Posterior vena cava (tissue), 2 donors: ENCODE measurements around the gene LRIT3. TPM values are rescaled to one million over a fixed set of nuclear protein-coding genes. Genes with fewer than 3 reads are reported as not detected.
A peak's percentile ranks its signal among the peaks of the same experiment; 100 is the strongest.
"Not testable (repeated sequence)": the region's sequence is repeated elsewhere in the genome, so short reads cannot be mapped to it uniquely, and the experiment has no call there.

Experiments
- DNase-seq: peaks from one replicate; pipeline ENCODE4 v3.0.0-alpha.2; 2020; ENCODE audit warnings: low spot score
- intact Hi-C, 2 donors: fragments of 100-400 bp; cut with DNase I; formaldehyde crosslinking; loops; one replicate each; pipeline versions ENCODE4 v1.14.1 to v1.14.2; 2022 to 2023
- total RNA-seq, 2 donors: library from RNA; stranded (reverse); fragmentation: NEBNext Ultra II Directional; extraction: Animal tissue kit (Norgen Biotek cat#: 25700); gene quantifications; one replicate each; pipeline ENCODE4 v1.2.1, GENCODE V29; 2021
- donor health status: DM: yes; HTN: yes; CAD: no.
- donor health status: DM: yes; HTN: yes; CAD: no.

The LRIT3 gene
- total RNA-seq, 2 donors from 2014 or later: 0.09 to 0.14 TPM

DNA sequence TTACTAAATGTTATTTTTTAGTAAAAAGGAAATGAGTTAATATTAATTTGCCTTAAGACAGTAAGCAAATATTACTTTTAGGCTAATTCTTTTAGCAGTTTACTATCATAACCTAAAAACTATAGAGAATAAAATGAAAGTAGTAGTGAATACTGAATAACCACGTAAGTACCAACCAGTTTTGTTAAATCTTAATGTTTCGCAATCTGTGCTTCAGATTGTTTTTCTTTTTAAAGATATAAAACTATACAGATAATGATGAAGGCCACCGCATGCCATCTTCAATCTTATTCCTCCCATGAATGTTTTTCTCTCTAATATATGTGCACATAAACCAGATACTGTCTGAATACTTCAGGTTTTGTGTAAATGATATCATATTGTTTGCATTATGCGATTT is 14.2 kb upstream of the LRIT3 start:
- no peak for DNase-seq
- intact Hi-C loops: no loop called here

DNA sequence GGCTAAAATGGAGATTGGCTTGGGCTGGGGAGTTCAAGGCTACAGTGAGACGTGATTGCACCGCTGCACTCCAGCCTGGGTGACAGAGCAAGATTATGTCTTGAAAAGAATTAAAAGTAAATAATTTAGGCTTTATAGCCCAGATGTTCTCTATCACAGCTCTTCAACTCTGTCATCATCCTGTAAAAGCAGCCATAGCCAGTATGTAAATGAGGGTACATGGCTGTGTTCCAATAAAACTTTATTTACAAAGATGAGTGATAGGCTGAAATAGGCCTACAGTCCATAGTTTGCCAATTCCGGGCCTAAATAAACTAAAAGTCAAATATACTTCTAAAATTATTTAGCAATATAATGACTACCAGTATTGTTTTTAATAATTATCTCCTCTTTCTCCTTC is 10.9 kb upstream of the LRIT3 start:
- intact Hi-C loops: no loop called here
- DNase-seq: no peak

DNA sequence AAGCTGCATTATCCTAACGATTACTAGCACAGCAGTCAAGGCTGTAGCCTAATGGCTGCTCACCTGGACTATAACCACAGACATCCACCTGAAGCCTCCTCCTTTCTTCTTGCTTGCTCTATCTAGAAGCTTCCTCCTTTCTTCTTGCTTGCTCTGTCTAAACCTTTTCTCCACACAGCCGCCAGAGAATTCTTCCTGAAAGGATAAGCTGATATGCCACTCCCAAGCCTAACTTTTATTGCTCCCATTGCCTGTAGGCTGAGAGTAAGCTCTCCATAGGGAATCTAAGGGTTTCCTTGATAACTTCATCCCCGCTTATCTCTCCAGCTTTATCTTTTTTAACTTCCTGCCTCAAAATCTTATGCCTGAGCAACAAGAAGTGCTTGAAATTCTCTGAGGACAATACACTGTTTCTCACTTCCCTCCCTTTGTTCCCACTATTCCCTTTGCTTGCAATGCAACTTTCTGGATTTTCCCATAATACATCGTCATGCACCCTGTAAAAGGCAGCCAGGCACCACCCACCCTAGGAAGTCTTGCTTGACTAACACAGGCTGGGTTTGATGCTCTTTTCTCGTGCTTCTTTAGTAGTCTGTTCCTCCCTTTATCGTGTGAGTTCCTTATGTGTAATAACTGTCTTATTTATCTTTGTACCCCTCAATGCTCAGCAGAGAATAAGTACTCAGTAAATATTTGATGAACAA is 1.4 kb upstream of the LRIT3 start:
- intact Hi-C loops: no loop called here
- DNase-seq: no peak

DNA sequence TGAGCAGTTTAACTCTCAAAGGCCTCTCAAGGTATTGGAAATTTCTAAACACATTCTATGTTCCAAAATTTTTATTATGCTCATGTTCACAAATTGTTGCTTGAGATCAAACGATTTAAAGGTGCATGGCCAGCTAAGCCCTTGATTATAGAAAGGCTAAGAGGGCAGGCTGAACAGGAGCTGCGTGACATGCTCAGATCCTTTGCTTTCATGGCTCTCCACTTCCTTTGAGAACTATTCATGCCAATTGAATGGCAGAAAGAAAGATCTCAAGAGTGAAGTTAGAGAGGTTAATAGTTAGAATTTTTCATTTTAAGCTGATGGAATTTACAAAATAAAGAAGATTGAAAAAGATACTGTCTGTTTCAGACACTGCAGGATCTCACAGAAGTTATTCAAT is 594 bp downstream of the LRIT3 start:
- intact Hi-C loops: no loop called here
- no peak for DNase-seq

DNA sequence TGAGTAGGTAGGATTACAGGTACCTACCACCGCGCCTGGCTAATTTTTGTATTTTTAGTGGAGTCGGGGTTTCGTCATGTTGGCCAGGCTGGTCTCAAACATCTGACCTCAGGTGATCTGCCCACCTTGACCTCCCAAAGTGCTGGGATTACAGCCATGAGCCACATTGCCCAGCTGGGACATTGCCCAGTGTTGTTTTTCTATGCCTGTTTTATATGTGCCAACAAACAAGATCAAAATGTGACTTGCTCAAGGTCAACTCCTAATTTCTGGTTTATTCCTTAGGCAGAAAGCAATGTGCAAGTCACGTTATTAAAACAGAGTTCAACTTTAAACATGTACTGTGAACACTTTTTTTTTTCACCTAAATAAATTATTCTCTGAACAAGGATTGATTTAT is 2.7 kb downstream of the LRIT3 start:
- no peak for DNase-seq
- intact Hi-C loops: no loop called here

DNA sequence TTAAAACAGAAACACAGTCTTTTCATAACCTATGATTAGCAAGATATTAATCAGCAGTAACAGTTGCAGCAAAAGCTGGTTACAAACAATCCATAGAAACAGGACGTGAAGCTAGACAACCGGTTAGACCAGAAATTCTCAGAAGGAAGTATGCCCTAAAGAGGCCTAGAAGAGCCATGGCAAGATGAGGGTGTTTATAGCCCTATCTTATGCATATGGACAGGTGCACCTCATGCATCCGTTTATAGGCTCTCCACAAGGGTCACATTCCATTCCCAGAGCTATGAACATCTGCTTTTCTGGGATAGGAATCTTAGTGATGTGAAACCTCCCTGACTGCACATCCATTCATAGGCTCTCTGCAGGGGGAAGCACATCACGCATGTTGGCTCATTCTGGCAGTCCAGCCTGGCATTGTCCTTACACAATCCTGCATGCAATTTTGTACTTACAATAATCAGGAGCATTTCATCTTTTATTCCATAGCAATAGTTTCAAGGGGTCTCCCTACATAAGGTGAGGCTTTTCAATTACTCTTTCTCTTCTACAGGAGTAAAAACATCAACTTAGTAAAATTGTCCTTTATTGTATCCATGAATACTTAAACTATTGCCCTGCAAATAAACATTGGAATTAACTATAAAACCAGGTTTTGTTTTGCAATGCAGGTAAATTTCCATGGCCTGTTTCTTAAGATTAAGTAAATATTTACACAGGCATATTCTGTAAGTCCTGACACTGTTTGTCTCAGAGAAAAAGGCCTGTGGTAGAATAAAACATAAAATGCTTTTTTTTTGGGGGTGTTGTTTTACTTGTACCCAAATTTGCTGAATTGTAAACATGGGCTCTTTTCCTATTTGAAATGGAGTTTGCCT is 11.8 kb downstream of the LRIT3 start:
- intact Hi-C loops, DNase-seq: not testable (repeated sequence)

DNA sequence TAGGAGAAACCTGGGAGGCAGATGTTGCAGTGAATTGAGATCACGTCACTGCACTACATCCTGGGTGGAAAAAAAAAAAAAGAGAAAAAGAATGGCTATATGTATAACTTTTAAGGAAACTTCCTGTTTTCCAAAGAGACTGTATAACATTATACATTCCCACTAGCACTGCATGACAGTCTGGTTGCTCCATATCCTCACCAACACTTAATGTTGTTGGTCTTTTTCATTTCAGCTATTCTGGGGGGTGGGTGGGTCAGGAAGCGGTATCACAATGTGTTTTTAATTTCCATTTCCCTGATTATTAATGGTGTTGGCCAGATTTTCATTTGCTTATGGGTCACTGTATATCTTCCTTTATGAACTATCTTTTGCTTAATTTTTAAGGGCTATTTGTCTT is 13.4 kb downstream of the LRIT3 start:
- intact Hi-C loops: no loop called here
- no peak for DNase-seq

DNA sequence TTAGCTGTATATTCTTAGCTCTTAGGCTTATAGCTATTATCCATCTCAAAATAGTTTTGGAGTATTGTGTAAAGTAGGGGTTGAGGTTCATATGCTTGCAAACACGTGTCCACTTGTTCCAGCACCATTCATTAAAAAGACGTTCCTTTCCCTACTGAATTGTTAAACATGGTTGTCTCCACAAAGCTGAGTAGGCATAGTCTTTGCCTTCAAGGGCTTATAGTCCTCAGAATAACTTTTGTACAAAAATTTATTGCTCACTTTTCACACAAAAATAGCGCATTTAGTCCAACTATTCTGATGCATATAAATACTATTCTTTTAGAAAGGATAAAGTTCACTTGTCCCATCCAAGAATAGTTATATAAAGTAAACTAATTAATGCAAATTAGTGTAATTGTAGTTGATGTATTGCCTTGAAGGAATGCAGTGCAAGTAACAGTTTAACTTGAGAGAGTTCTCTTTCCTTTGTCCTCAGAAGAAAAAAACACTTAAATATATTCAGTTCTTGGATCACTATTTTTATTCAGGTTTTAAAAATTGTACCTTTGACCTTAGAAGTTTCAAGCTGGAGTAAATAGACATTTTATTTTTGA is 14.1 kb downstream of the LRIT3 start:
- intact Hi-C loops: no loop called here
- no peak for DNase-seq

DNA sequence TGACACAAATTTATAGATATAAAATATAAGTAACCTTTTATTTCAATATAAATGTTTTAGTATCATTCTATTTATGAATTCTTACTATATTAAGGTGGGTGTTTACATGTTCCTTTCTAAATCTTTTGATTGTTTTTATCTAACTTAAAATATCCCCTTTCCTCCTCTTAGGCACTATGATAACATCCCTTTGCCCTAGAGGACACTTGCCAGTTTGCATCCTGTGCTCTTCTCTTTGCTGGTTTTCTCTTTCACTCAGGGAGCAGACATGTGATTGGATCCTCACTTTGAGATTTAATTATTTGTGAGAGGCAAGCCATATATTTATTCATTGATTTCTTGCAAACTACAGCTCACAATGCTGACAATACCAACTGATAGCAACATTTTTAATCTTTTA is 16.2 kb downstream of the LRIT3 start:
- intact Hi-C loops: no loop called here
- no peak for DNase-seq

DNA sequence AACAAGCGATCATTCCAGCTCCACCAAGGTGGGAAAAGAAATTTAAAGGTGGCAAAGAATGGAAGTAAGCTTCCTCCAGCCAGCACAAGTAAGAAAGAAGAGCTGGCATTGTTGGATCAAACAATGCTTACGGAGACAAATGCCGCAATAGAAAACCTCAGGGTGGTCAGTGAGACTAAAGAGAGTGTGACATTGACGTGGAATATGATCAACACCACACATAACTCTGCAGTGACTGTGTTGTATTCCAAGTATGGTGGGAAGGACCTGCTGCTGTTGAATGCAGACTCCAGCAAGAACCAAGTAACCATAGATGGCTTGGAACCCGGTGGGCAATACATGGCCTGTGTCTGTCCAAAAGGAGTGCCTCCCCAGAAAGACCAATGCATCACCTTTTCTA is 22.2 kb downstream of the LRIT3 start:
- no peak for DNase-seq
- intact Hi-C loops: no loop called here

DNA sequence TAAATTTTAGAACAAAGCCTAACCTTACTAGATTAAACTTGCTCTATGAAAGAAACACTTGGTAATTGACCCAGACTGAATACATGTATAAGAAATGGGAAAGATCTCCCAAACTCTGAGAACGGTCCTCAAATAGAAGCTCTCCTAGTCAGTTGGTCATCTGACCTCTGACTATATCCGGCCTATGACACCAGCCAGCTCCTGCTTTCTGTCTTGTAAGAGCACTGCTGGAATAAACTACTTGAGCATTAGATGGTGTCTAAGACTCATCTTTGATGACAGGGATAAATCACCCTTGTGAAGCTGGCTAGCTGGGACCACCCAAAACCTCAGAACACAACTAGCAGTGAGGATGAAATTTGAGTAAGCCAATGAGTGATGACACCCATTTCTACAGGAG is 24.2 kb downstream of the LRIT3 start:
- intact Hi-C loops: no loop called here
- DNase-seq: no peak

DNA sequence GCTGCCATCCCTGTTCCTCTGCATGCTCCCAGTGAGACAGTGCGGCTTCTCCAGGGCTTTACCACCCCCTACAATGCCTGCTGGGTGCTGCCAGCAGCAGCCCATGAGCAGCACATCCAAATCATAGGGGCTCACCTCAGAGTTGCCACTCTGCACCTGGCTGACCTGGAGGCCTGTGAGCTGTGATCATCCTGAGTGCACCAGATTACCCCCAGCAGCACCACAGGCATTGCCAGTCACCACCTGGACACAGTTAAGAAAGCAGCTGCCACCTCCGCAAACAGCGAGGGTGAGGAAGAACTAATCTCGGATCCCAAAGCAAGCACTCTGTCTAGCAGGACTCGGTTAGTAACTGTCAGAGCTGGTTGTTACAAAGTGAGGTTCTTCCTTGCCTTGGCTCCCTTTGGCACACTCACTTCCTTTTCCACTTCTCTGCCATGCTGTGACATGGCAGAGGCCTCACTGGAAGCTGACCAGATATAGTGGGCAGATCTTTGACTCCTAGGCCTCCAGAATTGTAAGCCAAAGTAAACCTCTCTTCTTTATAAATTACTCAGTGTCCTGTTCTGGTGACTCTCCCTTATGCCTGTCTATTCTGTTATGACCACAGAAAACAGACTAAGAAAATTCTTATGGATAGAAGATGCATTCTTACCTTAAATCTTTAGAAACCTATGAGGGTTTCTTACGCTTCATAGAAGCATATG is 25.2 kb downstream of the LRIT3 start:
- DNase-seq: no peak
- intact Hi-C loops: no loop called here

DNA sequence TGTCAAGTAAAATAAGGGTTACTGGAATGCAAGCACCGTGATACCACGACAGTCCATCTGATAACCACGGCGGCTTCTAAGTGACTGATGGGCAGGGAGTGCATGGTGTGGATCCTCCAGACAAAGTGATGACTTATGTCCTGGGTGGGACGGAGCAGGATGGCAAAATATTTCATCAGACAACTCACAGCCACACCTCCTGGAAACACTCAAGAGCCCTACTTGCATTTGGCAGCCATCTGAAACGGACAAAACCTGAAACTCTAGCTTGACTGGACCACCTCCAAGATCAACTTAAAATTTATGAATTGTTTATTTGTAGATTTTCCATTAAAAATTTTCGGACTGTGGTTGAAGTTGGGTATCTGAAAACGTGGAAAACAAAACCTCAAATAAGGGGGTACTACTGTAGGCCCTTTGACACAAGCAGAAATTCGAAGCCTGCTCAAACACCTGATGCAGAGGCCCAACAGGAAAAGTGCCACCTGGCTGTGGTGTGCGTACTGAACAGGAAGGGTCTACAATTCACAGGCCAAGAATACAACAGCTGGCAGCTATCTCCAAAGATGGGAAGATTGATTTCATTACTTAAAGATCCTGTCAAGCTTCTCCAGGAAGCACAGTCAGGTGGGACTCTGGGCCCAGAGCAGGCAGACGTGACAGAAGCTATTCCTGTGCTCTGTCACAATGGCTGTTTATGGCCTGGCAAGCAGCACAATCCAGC is 26.0 kb downstream of the LRIT3 start:
- intact Hi-C loops: no loop called here
- no peak for DNase-seq

DNA sequence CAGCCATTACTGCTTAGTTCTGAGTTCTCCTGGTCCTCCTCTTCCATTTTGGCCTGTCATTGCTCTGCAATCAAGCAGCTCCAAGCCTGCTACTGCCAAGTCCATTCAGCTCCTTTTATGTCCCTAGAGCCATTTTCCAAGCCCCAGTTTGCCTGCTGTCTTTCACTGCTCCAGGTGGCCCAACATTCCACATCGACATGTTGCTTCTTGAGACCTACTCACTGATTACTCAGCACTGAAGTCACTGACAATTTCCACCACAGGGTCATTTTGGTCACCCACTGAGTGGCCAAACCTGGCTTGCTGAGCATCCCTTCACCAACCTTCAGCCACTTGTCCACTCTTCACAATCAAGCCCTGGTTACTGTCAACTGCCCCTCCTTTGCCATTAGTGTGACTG is 27.2 kb downstream of the LRIT3 start:
- intact Hi-C loops: no loop called here

DNA sequence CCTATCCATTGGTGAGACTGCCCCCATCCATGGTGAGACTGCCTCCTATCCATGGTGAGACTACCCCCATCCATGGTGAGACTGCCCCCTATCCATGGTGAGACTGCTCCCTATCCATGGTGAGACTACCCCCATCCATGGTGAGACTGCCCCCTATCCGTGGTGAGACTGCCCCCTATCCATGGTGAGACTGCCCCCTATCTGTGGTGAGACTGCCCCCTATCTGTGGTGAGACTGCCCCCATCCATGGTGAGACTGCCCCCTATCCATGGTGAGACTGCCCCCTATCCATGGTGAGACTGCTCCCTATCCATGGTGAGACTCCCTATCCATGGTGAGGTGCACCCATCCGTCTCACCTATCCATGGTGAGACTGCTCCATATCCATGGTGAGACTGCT is 27.6 kb downstream of the LRIT3 start:
- DNase-seq, intact Hi-C loops: not testable (repeated sequence)

More for the DNA sequence above, 27.2 kb downstream of the LRIT3 start:
- no peak for DNase-seq

DNA sequence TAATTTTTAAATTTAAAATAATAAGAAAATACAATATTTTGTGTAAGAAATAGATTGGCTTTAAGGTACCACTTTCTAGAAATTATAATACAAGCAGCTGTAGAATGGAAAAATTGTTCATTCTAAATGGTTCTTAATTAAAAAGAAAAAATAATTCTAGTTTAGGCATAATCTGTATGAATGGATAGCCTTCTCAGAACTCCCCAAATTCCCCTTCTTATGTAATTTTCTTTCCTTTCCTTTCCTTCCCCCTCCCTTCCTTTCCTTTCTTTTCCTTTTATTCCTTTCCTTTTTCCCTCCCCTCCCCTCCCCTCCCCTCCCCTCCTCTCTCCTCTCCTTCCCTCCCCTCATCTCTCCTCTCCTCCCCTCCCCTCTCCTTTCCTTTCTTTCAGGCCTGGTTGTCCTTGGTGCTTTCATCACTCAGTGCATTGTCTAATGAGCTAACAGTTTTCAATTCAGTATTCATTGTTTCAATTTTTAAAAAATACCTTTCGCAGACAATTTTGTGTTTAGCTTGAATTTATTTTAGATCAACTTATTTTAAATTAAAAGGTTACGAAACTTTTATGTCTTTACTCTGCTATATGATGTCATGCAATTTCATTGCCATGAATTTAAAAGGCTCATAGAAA is 28.8 kb downstream of the LRIT3 start:
- no peak for DNase-seq
- intact Hi-C loops: no loop called here

DNA sequence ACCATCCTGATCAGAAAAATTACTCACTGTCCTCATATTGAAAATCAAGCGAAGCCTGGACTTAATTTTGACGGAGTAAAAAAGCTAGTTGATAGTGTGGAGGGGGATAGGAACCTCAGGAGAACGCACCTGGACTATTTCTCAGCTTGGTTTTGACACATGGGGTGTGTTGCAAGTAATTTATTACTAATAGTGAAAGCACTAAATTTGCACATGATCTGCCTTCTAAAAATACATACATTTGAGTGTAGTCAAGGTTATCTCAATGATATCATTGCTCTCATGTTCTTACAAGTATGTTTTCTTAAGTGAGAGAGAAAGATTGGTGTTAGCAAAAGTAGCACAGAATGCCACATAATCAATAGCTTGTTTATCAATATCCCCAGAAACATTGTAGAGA is 29.5 kb downstream of the LRIT3 start:
- intact Hi-C loops: no loop called here

DNA sequence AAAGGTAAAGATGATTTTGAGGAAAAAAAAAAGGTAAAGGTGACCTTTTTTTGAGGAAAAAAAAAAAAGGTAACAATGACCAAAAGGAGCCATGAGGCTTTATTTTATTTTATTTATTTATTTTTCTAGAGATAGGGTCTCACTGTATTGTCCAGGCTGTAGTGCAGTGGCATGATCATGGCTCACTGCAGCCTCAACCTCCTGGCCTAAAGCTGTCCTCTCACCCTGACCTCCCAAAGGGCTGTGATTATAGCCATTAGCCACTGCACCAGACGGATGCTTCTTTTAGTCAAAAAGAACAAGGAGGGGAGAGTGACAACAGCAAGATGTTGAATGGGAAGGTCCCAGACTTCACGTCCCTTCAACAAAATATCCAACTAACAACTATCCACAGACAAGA is 30.4 kb downstream of the LRIT3 start:
- no peak for DNase-seq
- intact Hi-C loops: no loop called here

More for the DNA sequence above, 29.5 kb downstream of the LRIT3 start:
- no peak for DNase-seq

DNA sequence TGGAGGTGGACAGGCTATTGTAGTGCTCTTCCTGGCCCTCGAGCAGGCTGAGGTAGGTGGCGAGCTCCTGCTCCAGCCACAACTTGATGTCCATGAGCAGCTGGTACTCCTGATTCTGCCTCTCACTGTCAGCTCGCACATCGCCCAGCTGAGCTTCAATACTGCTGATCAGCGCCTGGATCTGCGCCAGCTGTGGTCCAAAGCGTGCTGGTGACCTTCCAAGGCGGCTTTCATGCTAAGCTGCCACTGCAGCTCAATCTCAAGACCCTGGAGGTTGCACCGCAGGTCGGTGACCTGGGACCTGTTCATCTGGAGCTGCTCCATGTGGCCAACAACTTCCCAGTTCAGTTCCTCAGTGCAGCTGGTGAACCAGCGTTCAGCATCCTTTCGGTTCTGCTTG is 31.2 kb downstream of the LRIT3 start:
- DNase-seq: peak; percentile 44
- intact Hi-C loops: no loop called here
